Fibroblast of lung (primary cell): ENCODE data around the gene NRM. TPM values are rescaled to one million over a fixed set of nuclear protein-coding genes. Genes with fewer than 3 reads are reported as not detected.

Experiments used
- DNase-seq, 2 donors: peaks; one replicate each; pipeline versions ENCODE4 v3.0.0 to v3.0.0-alpha.2; 2010; ENCODE audit warnings: low read depth in 2 of 2
- H2AFZ ChIP-seq: 2 replicates; pipeline ENCODE4 v1.5.1; 2012; ENCODE audit warnings: low read length, control low read depth, inconsistent platforms
- H3K27ac ChIP-seq: 2 replicates; pipeline ENCODE4 v1.5.1; 2011; ENCODE audit warnings: low read length, control low read depth; ENCODE audit not compliant: insufficient read depth
- H3K27me3 ChIP-seq: 2 replicates; pipeline ENCODE4 v1.5.1; 2011; ENCODE audit warnings: mild to moderate bottlenecking, low read length; ENCODE audit not compliant: control insufficient read depth, insufficient read depth
- H3K36me3 ChIP-seq: 2 replicates; pipeline ENCODE4 v1.5.1; 2011; ENCODE audit warnings: low read length; ENCODE audit not compliant: control insufficient read depth, insufficient read depth
- H3K4me1 ChIP-seq: 2 replicates; pipeline ENCODE4 v1.5.1; 2011; ENCODE audit warnings: low read length; ENCODE audit not compliant: control insufficient read depth, insufficient read depth; ENCODE audit errors: extremely low read depth
- H3K4me2 ChIP-seq: 2 replicates; pipeline ENCODE4 v1.5.1; 2011; ENCODE audit warnings: low read length, control low read depth; ENCODE audit not compliant: insufficient read depth; ENCODE audit errors: extremely low read depth
- H3K4me3 ChIP-seq, 4 experiments: fragments of 200-600 bp in 1 of 4; sonication (generic) in 1 of 4; replicated peaks in 1 of 4; 2 replicates each; pipeline ENCODE4 v1.5.1; 2011 to 2016; ENCODE audit warnings: low read length in 4 of 4, low read depth in 3 of 4, mild to moderate bottlenecking in 3 of 4, control low read depth in 2 of 4, inconsistent platforms in 1 of 4, mixed read lengths in 1 of 4; ENCODE audit not compliant: insufficient read depth in 1 of 4; ENCODE audit errors: control extremely low read depth in 1 of 4
- H3K79me2 ChIP-seq: 2 replicates; pipeline ENCODE4 v1.5.1; 2012; ENCODE audit warnings: mild to moderate bottlenecking, low read length, inconsistent platforms; ENCODE audit not compliant: control insufficient read depth, insufficient read depth
- H3K9ac ChIP-seq: 2 replicates; pipeline ENCODE4 v1.5.1; 2011; ENCODE audit warnings: mild to moderate bottlenecking, low read length, control low read depth; ENCODE audit not compliant: insufficient read depth
- H3K9me3 ChIP-seq: 2 replicates; pipeline ENCODE4 v1.5.1; 2012; ENCODE audit warnings: low read depth, low read length; ENCODE audit not compliant: control insufficient read depth, insufficient read depth
- H4K20me1 ChIP-seq: 2 replicates; pipeline ENCODE4 v1.5.1; 2011; ENCODE audit warnings: low read length; ENCODE audit not compliant: control insufficient read depth, insufficient read depth; ENCODE audit errors: extremely low read depth
- CTCF ChIP-seq, 2 donors: IDR thresholded peaks in 1 of 2; conservative IDR thresholded peaks in 1 of 2; 1 replicate in 1 of 2; 2 replicates in 1 of 2; pipeline ENCODE4 v1.5.1; 2011 to 2012; ENCODE audit warnings: low read length in 2 of 2, control low read depth in 1 of 2, inconsistent platforms in 1 of 2, low read depth in 1 of 2, mild to moderate bottlenecking in 1 of 2
- EZH2 ChIP-seq: IDR thresholded peaks from 2 replicates; pipeline ENCODE4 v1.5.1; 2012; ENCODE audit warnings: low read length, control low read depth, mild to moderate bottlenecking; ENCODE audit errors: missing control alignments
- polyA plus RNA-seq, 2 donors: library from polyadenylated mRNA; depleted of rRNA in 1 of 2; stranded (reverse) in 1 of 2; unstranded in 1 of 2; fragments of >200 nt; gene quantifications; 2 replicates each; pipeline ENCODE4 v1.2.1, GENCODE V29; 2011 to 2012; ENCODE audit warnings: missing spikeins in 1 of 2
- total RNA-seq: library from RNA; depleted of rRNA; stranded (reverse); fragments of >200 nt; gene quantifications from 2 replicates; pipeline ENCODE4 v1.2.1, GENCODE V29; 2014

The NRM gene
- total and polyA plus RNA-seq, 2 donors (not counting 1 experiment from before 2014, with no cell fraction given) = 2.5 to 18.3 TPM

GRCh38 chr6:30643656-30644055, 47.1 kb downstream of the NRM start:
- H4K20me1 ChIP-seq = no peaks in the 10 kb centered on the region

GRCh38 chr6:30641048-30641447, 49.7 kb downstream of the NRM start:
- Histone ChIP-seq H3K9me3 (no peaks in the 10 kb centered on the region), H4K20me1 (no peaks in the 10 kb centered on the region), H3K36me3 (peaks cover 3% of the 10 kb centered on the region), H3K79me2 (no peaks in the 10 kb centered on the region), H3K9ac (no peak overlapping the region), H3K27ac (no peak overlapping the region), H3K4me2 (no peak overlapping the region), H3K4me3 (no peak overlapping the region), H2AFZ (no peak overlapping the region), H3K4me1 (no peaks in the 10 kb centered on the region), H3K27me3 (no peaks in the 10 kb centered on the region)
- no peak for TF ChIP-seq CTCF (conservative IDR thresholded peaks at IDR 0.05 in 1 of 2, IDR thresholded peaks at IDR 0.05 in 1 of 2; ENCODE audit: low read depth in 1 of 2, low read length in 2 of 2)
- no peak for TF ChIP-seq EZH2
- DNase-seq = no peak

More at GRCh38 chr6:30643656-30644055, 47.1 kb downstream of the NRM start:
- H3K27ac ChIP-seq = no peak overlapping the region
- no peak overlapping the region for H3K4me3 ChIP-seq
- no peak overlapping the region for H2AFZ ChIP-seq
- H3K4me2 ChIP-seq = no peak overlapping the region
- peaks cover 11% of the 10 kb centered on the region for H3K79me2 ChIP-seq
- TF ChIP-seq EZH2 (no peak), CTCF (conservative IDR thresholded peaks at IDR 0.05 in 1 of 2, IDR thresholded peaks at IDR 0.05 in 1 of 2; ENCODE audit: low read depth in 1 of 2, low read length in 2 of 2) (no peak)
- H3K4me1 ChIP-seq = peaks cover 4% of the 10 kb centered on the region
- no peaks in the 10 kb centered on the region for H3K9me3 ChIP-seq
- H3K27me3 ChIP-seq = no peaks in the 10 kb centered on the region
- no peak for DNase-seq
- no peak overlapping the region for H3K9ac ChIP-seq
- peaks cover 4% of the 10 kb centered on the region for H3K36me3 ChIP-seq

GRCh38 chr6:30640481-30640880, 50.3 kb downstream of the NRM start:
- Histone ChIP-seq H3K4me1 (no peaks in the 10 kb centered on the region), H3K27me3 (no peaks in the 10 kb centered on the region), H3K9me3 (no peaks in the 10 kb centered on the region), H3K4me3 (no peak overlapping the region), H3K9ac (no peak overlapping the region), H2AFZ (no peak overlapping the region), H3K36me3 (peaks cover 3% of the 10 kb centered on the region), H3K79me2 (no peaks in the 10 kb centered on the region), H3K27ac (no peak overlapping the region), H3K4me2 (no peak overlapping the region), H4K20me1 (no peaks in the 10 kb centered on the region)
- no peak for DNase-seq
- no peak for TF ChIP-seq CTCF (conservative IDR thresholded peaks at IDR 0.05 in 1 of 2, IDR thresholded peaks at IDR 0.05 in 1 of 2; ENCODE audit: low read depth in 1 of 2, low read length in 2 of 2)
- TF ChIP-seq EZH2 = no peak

Other genes with a start within 250 kb of the NRM start
- 213 and 254 TPM in 2 replicates for gene HLA-E, start 201.5 kb downstream of the NRM start, total RNA-seq
- 115 and 183 TPM in 2 replicates for gene HLA-E, start 201.5 kb downstream of the NRM start, polyA plus RNA-seq
- gene GNL1, start 134.5 kb downstream of the NRM start, total RNA-seq = 50.1 and 67.0 TPM in 2 replicates
- gene GNL1, start 134.5 kb downstream of the NRM start, polyA plus RNA-seq = 33.4 and 35.2 TPM in 2 replicates
- gene PRR3, start 133.7 kb downstream of the NRM start, total RNA-seq = 5.1 and 6.6 TPM in 2 replicates
- 19.0 and 23.2 TPM in 2 replicates for gene PRR3, start 133.7 kb downstream of the NRM start, polyA plus RNA-seq
- 35.5 and 37.2 TPM in 2 replicates for gene ABCF1, start 119.5 kb downstream of the NRM start, total RNA-seq
- 49.2 and 62.6 TPM in 2 replicates for gene ABCF1, start 119.5 kb downstream of the NRM start, polyA plus RNA-seq
- 18.2 and 28.2 TPM in 2 replicates for gene PPP1R10, start 73.7 kb downstream of the NRM start, total RNA-seq
- 25.2 and 35.5 TPM in 2 replicates for gene PPP1R10, start 73.7 kb downstream of the NRM start, polyA plus RNA-seq
- gene MRPS18B, start 73.1 kb downstream of the NRM start, total RNA-seq = 76.8 and 85.5 TPM in 2 replicates
- 53.1 and 79.5 TPM in 2 replicates for gene MRPS18B, start 73.1 kb downstream of the NRM start, polyA plus RNA-seq
- gene ATAT1, start 64.1 kb downstream of the NRM start, total RNA-seq = 3.9 and 5.1 TPM in 2 replicates
- 6.8 and 8.8 TPM in 2 replicates for gene ATAT1, start 64.1 kb downstream of the NRM start, polyA plus RNA-seq
- 2.5 and 4.4 TPM in 2 replicates for gene C6orf136, start 43.9 kb downstream of the NRM start, total RNA-seq
- gene C6orf136, start 43.9 kb downstream of the NRM start, polyA plus RNA-seq = 3.6 and 6.3 TPM in 2 replicates
- 33.1 and 34.8 TPM in 2 replicates for gene DHX16, start 18.0 kb downstream of the NRM start, total RNA-seq
- 22.5 and 33.2 TPM in 2 replicates for gene DHX16, start 18.0 kb downstream of the NRM start, polyA plus RNA-seq
- 44.4 and 63.4 TPM in 2 replicates for gene PPP1R18, start 4.3 kb downstream of the NRM start, total RNA-seq
- gene PPP1R18, start 4.3 kb downstream of the NRM start, polyA plus RNA-seq = 92.6 and 122 TPM in 2 replicates
- 3.3 and 5.0 TPM in 2 replicates for gene MDC1, start 26.3 kb upstream of the NRM start, total RNA-seq
- gene MDC1, start 26.3 kb upstream of the NRM start, polyA plus RNA-seq = 3.3 and 7.4 TPM in 2 replicates
- gene TUBB, start 29.4 kb upstream of the NRM start, total RNA-seq = 432 and 551 TPM in 2 replicates
- 1,493 and 2,513 TPM in 2 replicates for gene TUBB, start 29.4 kb upstream of the NRM start, polyA plus RNA-seq
- gene FLOT1, start 51.7 kb upstream of the NRM start, total RNA-seq = 136 and 180 TPM in 2 replicates
- 301 TPM in 2 replicates for gene FLOT1, start 51.7 kb upstream of the NRM start, polyA plus RNA-seq
- gene IER3, start 53.6 kb upstream of the NRM start, total RNA-seq = 42.9 and 43.3 TPM in 2 replicates
- 34.2 and 102 TPM in 2 replicates for gene IER3, start 53.6 kb upstream of the NRM start, polyA plus RNA-seq
- 16.7 and 17.5 TPM in 2 replicates for gene DDR1, start 193.5 kb upstream of the NRM start, total RNA-seq
- gene DDR1, start 193.5 kb upstream of the NRM start, polyA plus RNA-seq = 6.2 and 10.9 TPM in 2 replicates
- 8.7 and 12.2 TPM in 2 replicates for gene GTF2H4, start 217.2 kb upstream of the NRM start, total RNA-seq
- gene GTF2H4, start 217.2 kb upstream of the NRM start, polyA plus RNA-seq = 15.3 and 25.3 TPM in 2 replicates
- gene VARS2, start 223.3 kb upstream of the NRM start, total RNA-seq = 13.1 and 20.5 TPM in 2 replicates
- 6.8 and 11.4 TPM in 2 replicates for gene VARS2, start 223.3 kb upstream of the NRM start, polyA plus RNA-seq
- not detected in 2 replicates for gene SFTA2, start 241.2 kb upstream of the NRM start, total RNA-seq
- not detected in 2 replicates for gene SFTA2, start 241.2 kb upstream of the NRM start, polyA plus RNA-seq
- not detected in 2 replicates for gene MUCL3, start 250.0 kb upstream of the NRM start, total RNA-seq
- 0.01 TPM in 1 of 2 replicates, not detected in the other for gene MUCL3, start 250.0 kb upstream of the NRM start, polyA plus RNA-seq